Psoas muscle (tissue), 8 donors: ENCODE measurements around the gene PRUNE1. TPM values are rescaled to one million over a fixed set of nuclear protein-coding genes. Genes with fewer than 3 reads are reported as not detected.

ENCODE experiments used
- ATAC-seq, 4 donors: fragments of 200-7000 bp; cut with Tn5 transposase; one replicate each; pipeline ENCODE4 v1.9.1; 2020; ENCODE audit warnings: moderate library complexity in 3 of 4, mild to moderate bottlenecking in 2 of 4
- DNase-seq, 2 donors: peaks; one replicate each; pipeline ENCODE4 v3.0.0-alpha.2; 2020
- H3K27ac ChIP-seq: fragments of 200-600 bp; one replicate; pipeline ENCODE4 v1.8.0; 2022
- H3K27me3 ChIP-seq, 3 donors: fragments of 200-600 bp in 1 of 3; one replicate each; pipeline versions ENCODE4 v1.6.1 to v1.8.0; 2013 to 2022; ENCODE audit warnings: low read length in 2 of 3, mild to moderate bottlenecking in 2 of 3, moderate library complexity in 1 of 3; ENCODE audit not compliant: insufficient read depth in 3 of 3
- H3K36me3 ChIP-seq, 2 donors: fragments of 200-600 bp in 1 of 2; one replicate each; pipeline versions ENCODE4 v1.6.1 to v1.8.0; 2013 to 2022; ENCODE audit warnings: low read depth in 1 of 2, mild to moderate bottlenecking in 1 of 2, moderate library complexity in 1 of 2; ENCODE audit not compliant: insufficient read depth in 1 of 2
- H3K4me1 ChIP-seq: fragments of 200-600 bp; one replicate; pipeline ENCODE4 v1.8.0; 2022
- H3K4me3 ChIP-seq: fragments of 200-600 bp; one replicate; pipeline ENCODE4 v1.8.0; 2022; ENCODE audit warnings: mild to moderate bottlenecking
- H3K9me3 ChIP-seq: fragments of 200-600 bp; one replicate; pipeline ENCODE4 v1.8.0; 2022
- WGBS, 3 donors: extraction: QIAGEN DNeasy Blood & Tissue Kit; methylation state at CpG; one replicate each; pipeline versions ENCODE4 v1.1.6 to v1.1.7; 2013; 5-methylcytosine and 5-hydroxymethylcytosine counted together
- intact Hi-C, 2 donors: fragments of 100-400 bp; cut with DNase I; formaldehyde crosslinking; loops; one replicate each; pipeline versions ENCODE4 v1.11.0 to v1.14.2; 2022
- polyA plus RNA-seq, 3 donors: library from polyadenylated mRNA; stranded (reverse); fragments of 200-250 nt; gene quantifications; one replicate each; pipeline ENCODE4 v1.2.3, GENCODE V29; 2013
- total RNA-seq, 4 donors: library from RNA; stranded (reverse); fragmentation: NEBNext Ultra II Directional in 2 of 4; extraction: Animal tissue kit (Norgen Biotek cat#: 25700) in 2 of 4; gene quantifications; one replicate each; pipeline versions ENCODE4 v1.2.1 to v1.2.4, GENCODE V29; 2021 to 2023
- TF ChIP-seq, protein P1 (sequence below): fragments of 200-600 bp; IDR thresholded peaks from one replicate; pipeline ENCODE4 v1.8.0; 2022; ENCODE audit warnings: antibody characterized with exemption
- donor health status: healthy with polysubstance abuse.
- donor health status: DM: no; HTN: no; CAD: no; lungs with moderate emphysema.
- donor health status: Bipolar disorder and iron deficiency.
- donor health status: healthy.
- donor health status: DM: yes; HTN: yes; CAD: no.
- donor health status: DM: no; HTN: no; CAD: no.
- donor health status: DM: no; HTN: no; CAD: no.
- donor health status: DM: yes; HTN: yes; CAD: no.

The PRUNE1 gene
- total and polyA plus RNA-seq, 7 donors = 12.4 to 33.8 (median 21.2) TPM

DNA sequence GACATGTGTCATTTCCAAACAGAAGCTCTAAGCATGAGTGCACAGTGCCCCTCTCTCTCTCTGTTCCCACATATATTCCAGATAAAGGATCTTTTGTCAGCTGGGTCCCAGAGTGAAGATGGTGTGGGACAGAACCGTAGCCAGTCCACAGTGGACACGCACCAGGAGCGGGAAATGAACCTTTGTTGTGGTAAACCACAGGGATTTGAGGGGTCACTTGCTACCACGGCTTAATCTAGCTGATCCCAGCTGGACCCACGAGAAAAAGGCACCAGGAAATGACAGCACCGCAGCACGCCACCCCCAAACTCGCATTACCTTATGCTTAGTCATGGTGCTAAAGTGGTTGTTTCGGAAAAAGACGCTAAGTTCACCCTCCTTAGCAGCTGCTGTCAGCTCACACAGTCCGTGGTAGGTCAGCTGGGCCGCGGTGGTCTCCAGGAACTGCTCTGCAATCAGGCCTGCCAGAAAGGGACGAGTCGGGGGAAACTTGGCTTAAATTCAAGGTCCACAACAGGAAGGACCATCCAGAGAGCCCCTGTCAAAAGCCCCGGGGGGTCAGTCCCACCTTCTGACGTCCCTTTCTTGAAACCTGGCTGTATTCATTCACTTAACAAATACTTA, 9.1 kb upstream of the PRUNE1 start:
- no peak for ATAC-seq
- intact Hi-C loops = no loop called here
- H3K27ac ChIP-seq = no peak overlapping the region

GRCh38 chr1:150999926-151000325, 8.3 kb upstream of the PRUNE1 start:
- intact Hi-C loops = loop anchor here in 1 of 2 donors (5.0 kb wide), 1 partner anchor 73 kb away; the partner anchor contains the start of gene SETDB1
- 91 to 97% (median 92%) methylated on average over 2 of the region's 2 CpGs for WGBS, 3 donors
- H3K4me1 ChIP-seq = peaks cover 33% of the 10 kb centered on the region
- no peak overlapping the region for H3K27ac ChIP-seq
- no peaks in the 10 kb centered on the region for H3K27me3 ChIP-seq
- TF ChIP-seq, protein P1, sequence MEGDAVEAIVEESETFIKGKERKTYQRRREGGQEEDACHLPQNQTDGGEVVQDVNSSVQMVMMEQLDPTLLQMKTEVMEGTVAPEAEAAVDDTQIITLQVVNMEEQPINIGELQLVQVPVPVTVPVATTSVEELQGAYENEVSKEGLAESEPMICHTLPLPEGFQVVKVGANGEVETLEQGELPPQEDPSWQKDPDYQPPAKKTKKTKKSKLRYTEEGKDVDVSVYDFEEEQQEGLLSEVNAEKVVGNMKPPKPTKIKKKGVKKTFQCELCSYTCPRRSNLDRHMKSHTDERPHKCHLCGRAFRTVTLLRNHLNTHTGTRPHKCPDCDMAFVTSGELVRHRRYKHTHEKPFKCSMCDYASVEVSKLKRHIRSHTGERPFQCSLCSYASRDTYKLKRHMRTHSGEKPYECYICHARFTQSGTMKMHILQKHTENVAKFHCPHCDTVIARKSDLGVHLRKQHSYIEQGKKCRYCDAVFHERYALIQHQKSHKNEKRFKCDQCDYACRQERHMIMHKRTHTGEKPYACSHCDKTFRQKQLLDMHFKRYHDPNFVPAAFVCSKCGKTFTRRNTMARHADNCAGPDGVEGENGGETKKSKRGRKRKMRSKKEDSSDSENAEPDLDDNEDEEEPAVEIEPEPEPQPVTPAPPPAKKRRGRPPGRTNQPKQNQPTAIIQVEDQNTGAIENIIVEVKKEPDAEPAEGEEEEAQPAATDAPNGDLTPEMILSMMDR = no peak
- H3K36me3 ChIP-seq = peaks cover 0 to 64% of the 10 kb centered on the region in 2 donors
- H3K9me3 ChIP-seq = no peaks in the 10 kb centered on the region
- H3K4me3 ChIP-seq = no peak overlapping the region
- no peak for DNase-seq
- ATAC-seq = no peak

More for the DNA sequence above, 9.1 kb upstream of the PRUNE1 start:
- peaks cover 0 to 64% of the 10 kb centered on the region in 2 donors for H3K36me3 ChIP-seq
- no peak overlapping the region for H3K4me3 ChIP-seq
- DNase-seq = no peak
- WGBS, 3 donors = 75 to 78% (median 77%) methylated on average over 17 of the region's 17 CpGs
- H3K9me3 ChIP-seq = no peaks in the 10 kb centered on the region
- peaks cover 25% of the 10 kb centered on the region for H3K4me1 ChIP-seq
- H3K27me3 ChIP-seq = no peaks in the 10 kb centered on the region
- TF ChIP-seq, protein P1 = no peak

- H3K27ac ChIP-seq = no peak overlapping the region
- no peak overlapping the region for H3K4me3 ChIP-seq
- ATAC-seq (no peak), DNase-seq (no peak)
- no peaks in the 10 kb centered on the region for H3K27me3 ChIP-seq
- H3K4me1 ChIP-seq = peaks cover 36% of the 10 kb centered on the region
- H3K36me3 ChIP-seq = peaks cover 0 to 64% of the 10 kb centered on the region in 2 donors
- intact Hi-C loops = loop anchor here in 1 of 2 donors (5.0 kb wide), 1 partner anchor 73 kb away; the partner anchor contains the start of gene SETDB1
- WGBS, 3 donors = 93 to 97% (median 95%) methylated on average over 3 of the region's 3 CpGs
- TF ChIP-seq, protein P1 = no peak
- no peaks in the 10 kb centered on the region for H3K9me3 ChIP-seq
These were observed 7.8 kb upstream of the PRUNE1 start for GRCh38 chr1:151000408-151000807.

GRCh38 chr1:151001602-151002001, 6.6 kb upstream of the PRUNE1 start:
- peaks cover 0 to 62% of the 10 kb centered on the region in 2 donors for H3K36me3 ChIP-seq
- TF ChIP-seq, protein P1 = no peak

More at GRCh38 chr1:151001602-151002001, 6.6 kb upstream of the PRUNE1 start:
- H3K4me1 ChIP-seq = peaks cover 29% of the 10 kb centered on the region
- no peak overlapping the region for H3K27ac ChIP-seq
- H3K4me3 ChIP-seq = no peak overlapping the region
- no peak for DNase-seq
- WGBS, 3 donors = 68 to 79% (median 72%) methylated on average over 4 of the region's 4 CpGs
- H3K9me3 ChIP-seq = no peaks in the 10 kb centered on the region
- no peak for ATAC-seq
- intact Hi-C loops = loop anchor here in 1 of 2 donors (5.0 kb wide), 1 partner anchor 74 kb away; the partner anchor contains the start of gene SETDB1
- H3K27me3 ChIP-seq = no peaks in the 10 kb centered on the region
